ENCODE results near the gene KCNC3.

Gene KCNC3

GRCh38 chr19:50329146-50329925 is at the start of gene KCNC3:
Gene KCNC3 (minus strand): TSS chr19:50329377. CDS start chr19:50329082, 295 bp downstream.
- DNase-seq (ENCODE audit: low read depth): peak; percentile 23

- DNase-seq (ENCODE audit: low read depth): no peak
These were observed 49.7 kb upstream of the KCNC3 start for GRCh38 chr19:50378863-50379236.

GRCh38 chr19:50378169-50378862 is 49.1 kb upstream of the KCNC3 start:
- no peak for DNase-seq (ENCODE audit: low read depth)

- no peak for DNase-seq (ENCODE audit: low read depth)
These were observed 48.3 kb upstream of the KCNC3 start for GRCh38 chr19:50377517-50377916.

GRCh38 chr19:50377051-50377461 is 47.9 kb upstream of the KCNC3 start:
- DNase-seq (ENCODE audit: low read depth): no peak

- DNase-seq (ENCODE audit: low read depth): peak; percentile 91
These were observed 47.2 kb upstream of the KCNC3 start, which contains the start of gene NR1H2 for GRCh38 chr19:50376166-50377050. Gene NR1H2 (plus strand): TSS chr19:50376457. CDS start chr19:50377606, 1,149 bp downstream.

- DNase-seq (ENCODE audit: low read depth): no peak
These were observed 42.8 kb upstream of the KCNC3 start for GRCh38 chr19:50371914-50372475.

- peak; percentile 73 for DNase-seq (ENCODE audit: low read depth)
These were observed 39.7 kb upstream of the KCNC3 start for GRCh38 chr19:50368649-50369570.

GRCh38 chr19:50365434-50366306 is 36.5 kb upstream of the KCNC3 start, which contains the start of gene NAPSA:
Gene NAPSA (minus strand): TSS chr19:50365639. CDS start chr19:50365621, 18 bp downstream.
- DNase-seq (ENCODE audit: low read depth): no peak

GRCh38 chr19:50362656-50363424 is 33.7 kb upstream of the KCNC3 start:
- DNase-seq (ENCODE audit: low read depth): no peak

- DNase-seq (ENCODE audit: low read depth): no peak
These were observed 32.8 kb upstream of the KCNC3 start for GRCh38 chr19:50362030-50362412.

- DNase-seq (ENCODE audit: low read depth): no peak
These were observed 32.3 kb upstream of the KCNC3 start for GRCh38 chr19:50361290-50362029.

GRCh38 chr19:50359328-50359818 is 30.2 kb upstream of the KCNC3 start:
- no peak for DNase-seq (ENCODE audit: low read depth)

- peak; percentile 14 for DNase-seq (ENCODE audit: low read depth)
These were observed 29.5 kb upstream of the KCNC3 start for GRCh38 chr19:50358483-50359327.

GRCh38 chr19:50357178-50358100 is 28.3 kb upstream of the KCNC3 start:
- peak; percentile 24 for DNase-seq (ENCODE audit: low read depth)

- DNase-seq (ENCODE audit: low read depth): no peak
These were observed 27.6 kb upstream of the KCNC3 start for GRCh38 chr19:50356691-50357177.

Data from GM04504 (cell line).